Loucy (cell line): ENCODE measurements around the gene GRSF1.

Experiments used
- H2AFZ ChIP-seq: fragments of 200-600 bp; sonication (generic); 2 replicates; pipeline ENCODE4 v1.6.0; 2016; ENCODE audit warnings: antibody characterized with exemption, mild to moderate bottlenecking, low read length, moderate library complexity
- H3F3A ChIP-seq: fragments of 200-600 bp; 2 replicates; pipeline ENCODE4 v1.6.0; 2016; ENCODE audit warnings: antibody characterized with exemption, low read depth, mild to moderate bottlenecking
- H3K27me3 ChIP-seq: fragments of 200-600 bp; sonication (generic); 2 replicates; pipeline ENCODE4 v1.6.1; 2014; ENCODE audit warnings: low read length, mild to moderate bottlenecking; ENCODE audit not compliant: insufficient read depth, poor library complexity, severe bottlenecking
- H3K36me3 ChIP-seq: fragments of 200-600 bp; sonication (generic); 2 replicates; pipeline ENCODE4 v1.6.1; 2016; ENCODE audit warnings: low read length; ENCODE audit not compliant: insufficient read depth
- H3K4me1 ChIP-seq: fragments of 200-600 bp; sonication (generic); 2 replicates; pipeline ENCODE4 v1.5.1; 2014; ENCODE audit warnings: low read length, mild to moderate bottlenecking; ENCODE audit not compliant: insufficient read depth, poor library complexity, severe bottlenecking
- H3K4me2 ChIP-seq: fragments of 200-600 bp; sonication (generic); 2 replicates; pipeline ENCODE4 v1.6.0; 2014; ENCODE audit warnings: antibody characterized with exemption, low read length, low read depth, mild to moderate bottlenecking; ENCODE audit not compliant: poor library complexity, severe bottlenecking
- H3K4me3 ChIP-seq: fragments of 200-600 bp; sonication (generic); 2 replicates; pipeline ENCODE4 v1.5.1; 2014; ENCODE audit warnings: low read length, mild to moderate bottlenecking, mixed read lengths; ENCODE audit not compliant: poor library complexity, severe bottlenecking
- H3K79me2 ChIP-seq: fragments of 200-600 bp; sonication (generic); 2 replicates; pipeline ENCODE4 v1.6.1; 2014; ENCODE audit warnings: low read length; ENCODE audit not compliant: insufficient read depth
- H3K9ac ChIP-seq: fragments of 200-600 bp; sonication (generic); 2 replicates; pipeline ENCODE4 v1.6.0; 2014; ENCODE audit warnings: mild to moderate bottlenecking, low read depth, low read length, moderate library complexity; ENCODE audit not compliant: poor library complexity, severe bottlenecking
- H3K9me2 ChIP-seq: fragments of 200-600 bp; sonication (generic); replicated peaks from 2 replicates; pipeline ENCODE4 v1.6.1; 2016; ENCODE audit warnings: low read depth, low read length, mixed read lengths
- H3K9me3 ChIP-seq: fragments of 200-600 bp; sonication (generic); 2 replicates; pipeline ENCODE4 v1.6.1; 2014; ENCODE audit warnings: mild to moderate bottlenecking, antibody characterized with exemption, low read length, low read depth; ENCODE audit not compliant: insufficient read depth
- H4K20me1 ChIP-seq: fragments of 200-600 bp; sonication (generic); 2 replicates; pipeline ENCODE4 v1.6.0; 2014; ENCODE audit warnings: antibody characterized with exemption, low read length, mild to moderate bottlenecking; ENCODE audit not compliant: insufficient read depth, poor library complexity, severe bottlenecking
- EZH2phosphoT487 ChIP-seq: fragments of 200-600 bp; IDR thresholded peaks from 2 replicates; pipeline ENCODE4 v1.6.1; 2018; ENCODE audit warnings: antibody characterized with exemption, mild to moderate bottlenecking, moderate library complexity, borderline replicate concordance
- TF ChIP-seq, protein P1 (sequence below): fragments of 200-600 bp; sonication (generic); conservative IDR thresholded peaks from 2 replicates; pipeline ENCODE4 v1.5.1; 2014; ENCODE audit warnings: mild to moderate bottlenecking, antibody characterized with exemption, low read length

The GRSF1 gene

GRCh38 chr4:70808151-70808550, 31.5 kb downstream of the GRSF1 start:
- Histone ChIP-seq H3F3A (no peaks in the 10 kb centered on the region), H3K9me3 (no peaks in the 10 kb centered on the region), H3K36me3 (no peaks in the 10 kb centered on the region), H4K20me1 (no peaks in the 10 kb centered on the region), H3K27me3 (no peaks in the 10 kb centered on the region), H2AFZ (no peak overlapping the region), H3K79me2 (no peaks in the 10 kb centered on the region), H3K4me2 (no peak overlapping the region), H3K4me3 (no peak overlapping the region), H3K9me2 (no peaks in the 10 kb centered on the region), H3K9ac (no peak overlapping the region), H3K4me1 (no peaks in the 10 kb centered on the region)
- TF ChIP-seq EZH2phosphoT487 = no peak
- TF ChIP-seq, protein P1, sequence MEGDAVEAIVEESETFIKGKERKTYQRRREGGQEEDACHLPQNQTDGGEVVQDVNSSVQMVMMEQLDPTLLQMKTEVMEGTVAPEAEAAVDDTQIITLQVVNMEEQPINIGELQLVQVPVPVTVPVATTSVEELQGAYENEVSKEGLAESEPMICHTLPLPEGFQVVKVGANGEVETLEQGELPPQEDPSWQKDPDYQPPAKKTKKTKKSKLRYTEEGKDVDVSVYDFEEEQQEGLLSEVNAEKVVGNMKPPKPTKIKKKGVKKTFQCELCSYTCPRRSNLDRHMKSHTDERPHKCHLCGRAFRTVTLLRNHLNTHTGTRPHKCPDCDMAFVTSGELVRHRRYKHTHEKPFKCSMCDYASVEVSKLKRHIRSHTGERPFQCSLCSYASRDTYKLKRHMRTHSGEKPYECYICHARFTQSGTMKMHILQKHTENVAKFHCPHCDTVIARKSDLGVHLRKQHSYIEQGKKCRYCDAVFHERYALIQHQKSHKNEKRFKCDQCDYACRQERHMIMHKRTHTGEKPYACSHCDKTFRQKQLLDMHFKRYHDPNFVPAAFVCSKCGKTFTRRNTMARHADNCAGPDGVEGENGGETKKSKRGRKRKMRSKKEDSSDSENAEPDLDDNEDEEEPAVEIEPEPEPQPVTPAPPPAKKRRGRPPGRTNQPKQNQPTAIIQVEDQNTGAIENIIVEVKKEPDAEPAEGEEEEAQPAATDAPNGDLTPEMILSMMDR = no peak

- Histone ChIP-seq H3K27me3 (no peaks in the 10 kb centered on the region), H3K9ac (no peak overlapping the region), H3F3A (no peaks in the 10 kb centered on the region), H3K9me2 (no peaks in the 10 kb centered on the region), H4K20me1 (no peaks in the 10 kb centered on the region), H3K79me2 (no peaks in the 10 kb centered on the region), H3K4me3 (no peak overlapping the region), H2AFZ (no peak overlapping the region), H3K4me2 (no peak overlapping the region), H3K36me3 (no peaks in the 10 kb centered on the region), H3K9me3 (no peaks in the 10 kb centered on the region), H3K4me1 (no peaks in the 10 kb centered on the region)
- no peak for TF ChIP-seq EZH2phosphoT487
- TF ChIP-seq, protein P1 = no peak
These were observed 36.6 kb downstream of the GRSF1 start for GRCh38 chr4:70802928-70803580.

GRCh38 chr4:70801265-70801809, 38.4 kb downstream of the GRSF1 start:
- Histone ChIP-seq H4K20me1 (no peaks in the 10 kb centered on the region), H3K4me2 (no peak overlapping the region), H3K27me3 (no peaks in the 10 kb centered on the region), H3K79me2 (no peaks in the 10 kb centered on the region), H3K4me1 (no peaks in the 10 kb centered on the region), H3K9ac (no peak overlapping the region), H3K36me3 (no peaks in the 10 kb centered on the region; the same call in 1 of the 2 replicates), H2AFZ (no peak overlapping the region), H3F3A (no peaks in the 10 kb centered on the region), H3K9me2 (no peaks in the 10 kb centered on the region), H3K9me3 (no peaks in the 10 kb centered on the region), H3K4me3 (no peak overlapping the region)
- TF ChIP-seq EZH2phosphoT487 = no peak
- TF ChIP-seq, protein P1 = no peak
